ENCODE results near the gene FAM98A.

FAM98A gene

DNA sequence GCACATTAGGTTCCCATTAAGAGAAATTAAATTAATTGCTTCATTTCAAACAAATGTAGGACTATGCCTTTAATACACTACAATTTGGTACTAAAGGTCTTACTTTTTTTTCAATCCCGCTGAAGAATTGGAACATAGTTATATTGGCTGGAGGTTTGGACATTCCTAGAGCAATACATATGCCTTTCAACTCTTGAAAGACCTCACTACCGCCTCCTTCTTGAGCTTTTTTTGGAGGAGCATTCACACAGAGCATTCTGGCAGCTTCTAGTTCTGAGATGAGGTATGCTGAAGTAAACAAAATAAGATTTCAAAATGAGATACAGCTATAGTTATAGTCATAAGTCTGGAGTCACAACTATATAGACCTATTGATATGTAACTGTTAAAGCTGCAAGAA is 10.9 kb downstream of the FAM98A start:
- peaks cover 15% of the 10 kb centered on the region for H3K4me1 ChIP-seq (ENCODE audit: control insufficient read depth, insufficient read depth, low read length)
- peaks cover 12% of the 10 kb centered on the region for H3K36me3 ChIP-seq (ENCODE audit: control insufficient read depth, insufficient read depth, low read length)
- H3K9ac ChIP-seq (ENCODE audit: low read length) = no peak overlapping the region
- no peaks in the 10 kb centered on the region for H3K27me3 ChIP-seq (ENCODE audit: control insufficient read depth, insufficient read depth, low read length)
- no peak overlapping the region for H3K27ac ChIP-seq (ENCODE audit: low read depth, low read length)
- no peak overlapping the region for H3K4me3 ChIP-seq (ENCODE audit: low read length)

DNA sequence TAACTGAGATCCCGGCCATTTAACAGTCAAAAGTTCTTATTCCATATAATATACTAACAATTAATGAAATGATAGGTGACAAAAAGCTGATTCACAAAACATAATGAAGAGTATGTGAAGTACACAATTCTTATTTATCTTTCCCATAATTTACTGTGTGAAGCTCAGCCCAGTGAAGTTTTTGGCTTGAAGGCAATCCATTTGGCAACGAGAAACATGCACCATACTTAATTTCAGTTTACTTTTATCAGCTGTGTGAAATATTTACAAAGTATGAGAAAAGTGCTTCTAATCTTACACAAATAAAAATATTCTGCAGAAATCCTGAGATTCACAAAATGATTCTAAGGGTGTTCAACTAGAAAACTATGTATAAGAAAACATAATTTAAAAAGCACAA is 12.3 kb downstream of the FAM98A start:
- Histone ChIP-seq H3K4me1 (ENCODE audit: control insufficient read depth, insufficient read depth, low read length) (peaks cover 15% of the 10 kb centered on the region), H3K27me3 (ENCODE audit: control insufficient read depth, insufficient read depth, low read length) (no peaks in the 10 kb centered on the region), H3K27ac (ENCODE audit: low read depth, low read length) (no peak overlapping the region), H3K9ac (ENCODE audit: low read length) (no peak overlapping the region), H3K36me3 (ENCODE audit: control insufficient read depth, insufficient read depth, low read length) (peaks cover 10% of the 10 kb centered on the region), H3K4me3 (ENCODE audit: low read length) (no peak overlapping the region)

- Histone ChIP-seq H3K4me1 (ENCODE audit: control insufficient read depth, insufficient read depth, low read length) (peaks cover 8% of the 10 kb centered on the region), H3K36me3 (ENCODE audit: control insufficient read depth, insufficient read depth, low read length) (peaks cover 10% of the 10 kb centered on the region), H3K27me3 (ENCODE audit: control insufficient read depth, insufficient read depth, low read length) (no peaks in the 10 kb centered on the region), H3K27ac (ENCODE audit: low read depth, low read length) (no peak overlapping the region), H3K4me3 (ENCODE audit: low read length) (no peak overlapping the region), H3K9ac (ENCODE audit: low read length) (no peak overlapping the region)
Observed at GRCh38 chr2:33583194-33583938, 15.7 kb downstream of the FAM98A start.

DNA sequence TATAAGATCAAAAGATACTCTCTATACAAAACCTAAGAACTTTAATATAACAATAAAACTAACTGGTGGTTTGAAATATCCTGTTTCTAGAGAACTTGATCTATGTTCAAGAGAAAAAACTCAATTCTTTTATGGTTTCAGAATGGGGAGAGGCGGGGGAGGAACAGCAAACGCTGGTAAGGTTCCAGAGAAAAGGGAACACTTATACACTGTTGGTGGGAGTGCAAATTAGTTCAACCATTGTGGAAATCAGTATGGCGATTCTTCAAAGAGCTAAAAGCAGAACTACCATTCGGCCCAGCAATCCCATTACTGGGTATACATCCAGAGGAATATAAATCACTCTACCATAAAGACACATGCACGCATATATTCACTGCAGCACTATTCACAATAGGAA is 17.2 kb downstream of the FAM98A start:
- peaks cover 10% of the 10 kb centered on the region for H3K36me3 ChIP-seq (ENCODE audit: control insufficient read depth, insufficient read depth, low read length)
- no peak overlapping the region for H3K27ac ChIP-seq (ENCODE audit: low read depth, low read length)

GRCh38 chr2:33579227-33579626 is 19.9 kb downstream of the FAM98A start:
- H3K27ac ChIP-seq (ENCODE audit: low read depth, low read length) = no peak overlapping the region
- no peaks in the 10 kb centered on the region for H3K4me1 ChIP-seq (ENCODE audit: control insufficient read depth, insufficient read depth, low read length)
- H3K9ac ChIP-seq (ENCODE audit: low read length) = no peak overlapping the region
- H3K4me3 ChIP-seq (ENCODE audit: low read length) = no peak overlapping the region
- no peaks in the 10 kb centered on the region for H3K27me3 ChIP-seq (ENCODE audit: control insufficient read depth, insufficient read depth, low read length)
- H3K36me3 ChIP-seq (ENCODE audit: control insufficient read depth, insufficient read depth, low read length) = no peaks in the 10 kb centered on the region

More for the DNA sequence above, 17.2 kb downstream of the FAM98A start:
- no peak overlapping the region for H3K4me3 ChIP-seq (ENCODE audit: low read length)
- H3K4me1 ChIP-seq (ENCODE audit: control insufficient read depth, insufficient read depth, low read length) = peaks cover 8% of the 10 kb centered on the region
- no peaks in the 10 kb centered on the region for H3K27me3 ChIP-seq (ENCODE audit: control insufficient read depth, insufficient read depth, low read length)
- no peak overlapping the region for H3K9ac ChIP-seq (ENCODE audit: low read length)

DNA sequence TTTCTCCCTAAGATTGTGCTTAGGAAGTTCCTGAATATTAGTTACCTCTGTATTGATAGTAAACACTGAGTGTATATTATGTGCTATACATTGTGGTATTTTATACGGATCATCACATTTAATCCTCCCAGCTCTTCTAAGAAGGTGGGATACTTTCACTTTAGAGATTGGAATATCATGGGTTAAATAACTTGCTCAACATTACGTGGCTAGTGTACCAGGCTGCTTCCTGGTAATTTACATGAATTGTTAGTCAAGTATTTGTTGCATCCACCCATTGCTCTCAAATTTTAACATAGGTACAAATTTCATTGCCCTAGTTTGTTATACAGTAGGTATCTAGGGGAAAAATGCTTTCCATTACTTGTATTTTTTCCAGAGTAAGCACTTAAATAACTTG is 21.4 kb downstream of the FAM98A start:
- no peak overlapping the region for H3K9ac ChIP-seq (ENCODE audit: low read length)
- no peaks in the 10 kb centered on the region for H3K4me1 ChIP-seq (ENCODE audit: control insufficient read depth, insufficient read depth, low read length)
- H3K36me3 ChIP-seq (ENCODE audit: control insufficient read depth, insufficient read depth, low read length) = no peaks in the 10 kb centered on the region
- H3K27ac ChIP-seq (ENCODE audit: low read depth, low read length) = no peak overlapping the region
- H3K4me3 ChIP-seq (ENCODE audit: low read length) = no peak overlapping the region
- no peaks in the 10 kb centered on the region for H3K27me3 ChIP-seq (ENCODE audit: control insufficient read depth, insufficient read depth, low read length)

- Histone ChIP-seq H3K36me3 (ENCODE audit: control insufficient read depth, insufficient read depth, low read length) (no peaks in the 10 kb centered on the region), H3K27ac (ENCODE audit: low read depth, low read length) (no peak overlapping the region), H3K9ac (ENCODE audit: low read length) (no peak overlapping the region), H3K4me3 (ENCODE audit: low read length) (no peak overlapping the region), H3K27me3 (ENCODE audit: control insufficient read depth, insufficient read depth, low read length) (no peaks in the 10 kb centered on the region), H3K4me1 (ENCODE audit: control insufficient read depth, insufficient read depth, low read length) (no peaks in the 10 kb centered on the region)
Observed at GRCh38 chr2:33577084-33577483, 22.0 kb downstream of the FAM98A start.

DNA sequence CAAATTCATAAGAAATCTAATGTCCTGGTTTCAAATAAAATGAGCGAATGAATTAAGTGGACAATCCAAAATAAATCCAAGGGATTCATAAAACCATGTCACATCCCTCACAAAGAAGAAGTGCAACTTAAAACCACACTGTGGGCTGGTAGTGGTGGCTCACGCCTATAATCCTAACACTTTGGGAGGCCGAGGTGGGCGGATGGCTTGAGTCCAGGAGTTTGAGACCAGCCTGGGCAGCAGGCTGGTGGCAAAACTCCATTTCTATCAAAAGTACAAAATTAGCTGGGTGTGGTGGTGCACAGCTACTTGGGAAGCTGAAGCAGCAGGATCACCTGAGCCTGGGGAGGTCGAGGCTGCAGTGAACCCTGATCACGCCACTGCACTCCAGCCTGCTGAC is 25.4 kb downstream of the FAM98A start:
- no peak overlapping the region for H3K9ac ChIP-seq (ENCODE audit: low read length)
- no peak overlapping the region for H3K27ac ChIP-seq (ENCODE audit: low read depth, low read length)
- H3K27me3 ChIP-seq (ENCODE audit: control insufficient read depth, insufficient read depth, low read length) = no peaks in the 10 kb centered on the region
- no peaks in the 10 kb centered on the region for H3K36me3 ChIP-seq (ENCODE audit: control insufficient read depth, insufficient read depth, low read length)
- no peaks in the 10 kb centered on the region for H3K4me1 ChIP-seq (ENCODE audit: control insufficient read depth, insufficient read depth, low read length)
- no peak overlapping the region for H3K4me3 ChIP-seq (ENCODE audit: low read length)

GRCh38 chr2:33570681-33571080 is 28.4 kb downstream of the FAM98A start:
- H3K4me1 ChIP-seq (ENCODE audit: control insufficient read depth, insufficient read depth, low read length) = no peaks in the 10 kb centered on the region
- H3K36me3 ChIP-seq (ENCODE audit: control insufficient read depth, insufficient read depth, low read length) = no peaks in the 10 kb centered on the region
- no peak overlapping the region for H3K27ac ChIP-seq (ENCODE audit: low read depth, low read length)
- H3K27me3 ChIP-seq (ENCODE audit: control insufficient read depth, insufficient read depth, low read length) = no peaks in the 10 kb centered on the region
- H3K9ac ChIP-seq (ENCODE audit: low read length) = no peak overlapping the region
- H3K4me3 ChIP-seq (ENCODE audit: low read length) = no peak overlapping the region

DNA sequence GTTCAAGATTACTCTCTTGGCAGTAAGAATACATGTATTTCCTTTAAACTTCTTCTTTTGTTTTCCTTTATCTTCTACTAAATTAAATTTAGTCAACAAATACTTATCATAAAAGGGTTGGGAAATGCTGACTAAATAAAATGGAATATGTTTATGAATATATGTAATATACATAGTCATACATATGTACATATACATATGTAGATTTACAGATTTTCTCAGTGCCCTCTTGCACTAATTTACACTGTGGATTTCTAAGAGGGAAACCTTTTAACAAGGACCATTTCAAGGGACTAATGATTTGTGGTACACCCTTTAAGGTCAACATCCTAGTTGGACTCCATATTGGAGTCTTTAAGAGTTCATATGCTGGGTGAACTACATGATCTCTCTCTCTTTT is 37.2 kb downstream of the FAM98A start:
- Histone ChIP-seq H3K9ac (ENCODE audit: low read length) (no peak overlapping the region), H3K36me3 (ENCODE audit: control insufficient read depth, insufficient read depth, low read length) (no peaks in the 10 kb centered on the region), H3K27ac (ENCODE audit: low read depth, low read length) (no peak overlapping the region), H3K4me1 (ENCODE audit: control insufficient read depth, insufficient read depth, low read length) (no peaks in the 10 kb centered on the region), H3K4me3 (ENCODE audit: low read length) (no peak overlapping the region), H3K27me3 (ENCODE audit: control insufficient read depth, insufficient read depth, low read length) (no peaks in the 10 kb centered on the region)

DNA sequence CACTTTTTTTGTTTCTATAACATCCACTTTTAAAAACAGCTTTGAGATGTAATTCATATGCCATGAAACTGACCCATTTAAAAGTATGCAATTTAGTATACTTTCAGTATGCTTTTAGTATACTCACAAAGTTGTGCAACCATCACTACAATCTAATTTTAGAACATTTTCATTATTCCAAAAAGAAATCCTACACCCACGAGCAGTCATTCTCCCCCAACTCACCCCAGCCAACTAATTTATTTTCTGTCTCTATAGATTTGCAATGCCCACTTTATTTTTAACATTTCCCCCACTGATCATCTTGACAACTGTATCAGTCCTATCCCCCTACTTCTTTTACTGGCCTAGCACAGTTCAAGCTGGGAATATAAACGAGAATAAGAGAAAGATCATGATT is 39.1 kb downstream of the FAM98A start:
- H3K4me1 ChIP-seq (ENCODE audit: control insufficient read depth, insufficient read depth, low read length) = no peaks in the 10 kb centered on the region
- no peaks in the 10 kb centered on the region for H3K36me3 ChIP-seq (ENCODE audit: control insufficient read depth, insufficient read depth, low read length)
- no peak overlapping the region for H3K4me3 ChIP-seq (ENCODE audit: low read length)
- H3K9ac ChIP-seq (ENCODE audit: low read length) = no peak overlapping the region
- H3K27ac ChIP-seq (ENCODE audit: low read depth, low read length) = no peak overlapping the region
- no peaks in the 10 kb centered on the region for H3K27me3 ChIP-seq (ENCODE audit: control insufficient read depth, insufficient read depth, low read length)

- Histone ChIP-seq H3K27me3 (ENCODE audit: control insufficient read depth, insufficient read depth, low read length) (no peaks in the 10 kb centered on the region), H3K4me1 (ENCODE audit: control insufficient read depth, insufficient read depth, low read length) (no peaks in the 10 kb centered on the region), H3K27ac (ENCODE audit: low read depth, low read length) (no peak overlapping the region), H3K36me3 (ENCODE audit: control insufficient read depth, insufficient read depth, low read length) (no peaks in the 10 kb centered on the region), H3K4me3 (ENCODE audit: low read length) (no peak overlapping the region), H3K9ac (ENCODE audit: low read length) (no peak overlapping the region)
Observed at GRCh38 chr2:33559328-33559727, 39.8 kb downstream of the FAM98A start.

GRCh38 chr2:33555681-33556080 is 43.4 kb downstream of the FAM98A start:
- Histone ChIP-seq H3K4me3 (ENCODE audit: low read length) (no peak overlapping the region), H3K36me3 (ENCODE audit: control insufficient read depth, insufficient read depth, low read length) (no peaks in the 10 kb centered on the region), H3K27ac (ENCODE audit: low read depth, low read length) (no peak overlapping the region), H3K9ac (ENCODE audit: low read length) (no peak overlapping the region), H3K27me3 (ENCODE audit: control insufficient read depth, insufficient read depth, low read length) (no peaks in the 10 kb centered on the region), H3K4me1 (ENCODE audit: control insufficient read depth, insufficient read depth, low read length) (no peaks in the 10 kb centered on the region)
